Muscle of arm (tissue), 12 donors: ENCODE measurements around the gene TMEM128. TPM values are rescaled to one million over a fixed set of nuclear protein-coding genes. Genes with fewer than 3 reads are reported as not detected.
"Not testable (repeated sequence)": the region's sequence is repeated elsewhere in the genome, so short reads cannot be mapped to it uniquely, and the experiment has no call there.

ENCODE experiments used
- DNase-seq: peaks from one replicate; pipeline ENCODE4 v3.0.0-alpha.2; 2013
- polyA plus RNA-seq, 12 donors: library from polyadenylated mRNA; unstranded; fragments of 120-200 nt; gene quantifications; one replicate each; pipeline ENCODE4 v1.2.1, GENCODE V29; 2013; ENCODE audit not compliant: insufficient read length in 12 of 12

The TMEM128 gene
- polyA plus RNA-seq, 12 donors: 17.4 to 24.5 (median 22.6) TPM; not detected in 1

GRCh38 chr4:4259484-4260100 lies 11.6 kb upstream of the TMEM128 start:
- DNase-seq: no peak

GRCh38 chr4:4257705-4258104 lies 9.7 kb upstream of the TMEM128 start:
- not testable (repeated sequence) for DNase-seq

GRCh38 chr4:4256799-4257198 lies 8.8 kb upstream of the TMEM128 start:
- DNase-seq: no peak

- DNase-seq: no peak
These were observed 6.6 kb upstream of the TMEM128 start for GRCh38 chr4:4254666-4255065.

- DNase-seq: no peak
These were observed 6.2 kb upstream of the TMEM128 start for GRCh38 chr4:4254199-4254598.

GRCh38 chr4:4249866-4250265 lies 1.8 kb upstream of the TMEM128 start:
- no peak for DNase-seq

- DNase-seq: not testable (repeated sequence)
These were observed 1.3 kb upstream of the TMEM128 start for GRCh38 chr4:4249342-4249741.

GRCh38 chr4:4248885-4249203 lies 821 bp upstream of the TMEM128 start:
- DNase-seq: no peak

- no peak for DNase-seq
These were observed 361 bp downstream of the TMEM128 start for GRCh38 chr4:4247696-4248028.

- no peak for DNase-seq
These were observed 2.9 kb downstream of the TMEM128 start for GRCh38 chr4:4245172-4245571.

GRCh38 chr4:4239551-4239950 lies 8.5 kb downstream of the TMEM128 start:
- DNase-seq: not testable (repeated sequence)

GRCh38 chr4:4233610-4234009 lies 14.4 kb downstream of the TMEM128 start:
- DNase-seq: no peak

- DNase-seq: no peak
These were observed 19.7 kb downstream of the TMEM128 start for GRCh38 chr4:4228356-4228668.

- DNase-seq: no peak
These were observed 20.3 kb downstream of the TMEM128 start for GRCh38 chr4:4227510-4228355.

- DNase-seq: no peak
These were observed 21.2 kb downstream of the TMEM128 start, which contains the start of gene OTOP1 for GRCh38 chr4:4226606-4227438. OTOP1 (minus strand) TSS chr4:4226929; CDS start chr4:4226864, 65 bp downstream.

- DNase-seq: no peak
These were observed 22.0 kb downstream of the TMEM128 start for GRCh38 chr4:4225915-4226605.

GRCh38 chr4:4217113-4217512 lies 30.9 kb downstream of the TMEM128 start:
- no peak for DNase-seq

GRCh38 chr4:4216648-4217047 lies 31.4 kb downstream of the TMEM128 start:
- DNase-seq: no peak

GRCh38 chr4:4213674-4214073 lies 34.3 kb downstream of the TMEM128 start:
- DNase-seq: not testable (repeated sequence)

- no peak for DNase-seq
These were observed 41.8 kb downstream of the TMEM128 start for GRCh38 chr4:4206204-4206603.

GRCh38 chr4:4204401-4204745 lies 43.6 kb downstream of the TMEM128 start:
- no peak for DNase-seq

- DNase-seq: no peak
These were observed 44.2 kb downstream of the TMEM128 start for GRCh38 chr4:4203688-4204400.
